ENCODE results near the gene ANKRD55. TPM values are rescaled to one million over a fixed set of nuclear protein-coding genes. Genes with fewer than 3 reads are reported as not detected.
"Not testable (repeated sequence)": the region's sequence is repeated elsewhere in the genome, so short reads cannot be mapped to it uniquely, and the experiment has no call there.

The ANKRD55 gene
- total and polyA plus RNA-seq, 9 of the 15 experiments (the other 6 are each of a cell fraction or from before 2014, with no cell fraction given): 3.4 to 10.6 (median 6.5) TPM

DNA sequence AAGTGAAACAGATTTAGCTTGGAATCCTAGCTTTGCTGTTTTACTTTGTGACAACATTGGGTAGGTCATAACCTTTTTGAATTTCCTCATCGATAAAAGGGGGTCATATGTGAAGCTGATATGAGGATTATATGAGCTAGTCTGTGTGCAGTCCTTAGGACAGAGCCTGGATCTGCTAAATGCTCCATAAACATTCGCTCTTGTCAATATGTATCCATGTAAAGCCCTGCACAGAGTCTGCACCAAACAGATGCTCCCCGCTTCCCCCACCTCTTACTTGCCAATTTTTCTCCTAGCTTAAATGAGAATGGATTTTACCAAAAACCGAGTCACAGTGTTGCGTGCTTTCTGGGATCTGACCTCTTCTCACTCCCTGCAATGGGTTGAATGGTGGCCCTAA is 5.4 kb downstream of the ANKRD55 start (continued):
- TF ChIP-seq, protein P1, sequence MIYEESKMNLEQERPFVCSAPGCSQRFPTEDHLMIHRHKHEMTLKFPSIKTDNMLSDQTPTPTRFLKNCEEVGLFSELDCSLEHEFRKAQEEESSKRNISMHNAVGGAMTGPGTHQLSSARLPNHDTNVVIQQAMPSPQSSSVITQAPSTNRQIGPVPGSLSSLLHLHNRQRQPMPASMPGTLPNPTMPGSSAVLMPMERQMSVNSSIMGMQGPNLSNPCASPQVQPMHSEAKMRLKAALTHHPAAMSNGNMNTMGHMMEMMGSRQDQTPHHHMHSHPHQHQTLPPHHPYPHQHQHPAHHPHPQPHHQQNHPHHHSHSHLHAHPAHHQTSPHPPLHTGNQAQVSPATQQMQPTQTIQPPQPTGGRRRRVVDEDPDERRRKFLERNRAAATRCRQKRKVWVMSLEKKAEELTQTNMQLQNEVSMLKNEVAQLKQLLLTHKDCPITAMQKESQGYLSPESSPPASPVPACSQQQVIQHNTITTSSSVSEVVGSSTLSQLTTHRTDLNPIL (CRISPR knock-in tag; IDR thresholded peaks at IDR 0.05): no peak
- TF ChIP-seq SMARCE1 (IDR thresholded peaks at IDR 0.05) (no peak), KDM2B (CRISPR knock-in tag; IDR thresholded peaks at IDR 0.05) (no peak), HNRNPH1 (optimal IDR thresholded peaks at IDR 0.05; ENCODE audit: low read depth, low read length) (no peak), TARDBP (IDR thresholded peaks at IDR 0.05) (no peak), PML (IDR thresholded peaks at IDR 0.05; ENCODE audit: low read length) (no peak)

DNA sequence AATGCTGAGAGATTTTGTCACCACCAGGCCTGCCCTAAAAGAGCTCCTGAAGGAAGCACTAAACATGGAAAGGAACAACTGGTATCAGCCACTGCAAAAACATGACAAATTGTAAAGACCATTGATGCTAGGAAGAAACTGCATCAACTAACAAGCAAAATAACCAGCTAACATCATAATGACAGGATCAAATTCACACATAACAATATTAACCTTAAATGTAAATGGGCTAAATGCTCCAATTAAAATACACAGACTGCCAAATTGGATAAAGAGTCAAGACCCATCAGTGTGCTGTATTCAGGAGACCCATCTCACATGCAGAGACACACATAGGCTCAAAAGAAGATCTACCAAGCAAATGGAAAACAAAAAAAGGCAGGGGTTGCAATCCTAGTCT is 9.8 kb downstream of the ANKRD55 start:
- FAIRE-seq; H3K9me1 ChIP-seq (ENCODE audit: control insufficient read depth, insufficient read depth, low read length); H3K36me3 ChIP-seq (ENCODE audit: control insufficient read depth, insufficient read depth, low read length); H3K9me3 ChIP-seq (replicated peaks; ENCODE audit: control insufficient read depth, insufficient read depth, low read depth, low read length); ATAC-seq; H3K27me3 ChIP-seq (ENCODE audit: control insufficient read depth in 2 of 2, insufficient read depth in 2 of 2, low read length in 2 of 2); H3K4me1 ChIP-seq (replicated peaks in 1 of 2; ENCODE audit: control insufficient read depth in 2 of 2, insufficient read depth in 2 of 2, low read length in 2 of 2); POLR2A ChIA-PET; H2AFZ ChIP-seq (ENCODE audit: low read depth, low read length); H3K4me3 ChIP-seq; in situ Hi-C loops (cut with MboI); DNase-seq (ENCODE audit: extremely low read depth in 1 of 4, low spot score in 3 of 4); BruUV-seq (replicated peaks); H3K4me2 ChIP-seq (ENCODE audit: insufficient read depth, low read length); H4K20me1 ChIP-seq (replicated peaks; ENCODE audit: control insufficient read depth, insufficient read depth, low read length); H3K79me2 ChIP-seq (ENCODE audit: control insufficient read depth, insufficient read depth, low read length); H3K9ac ChIP-seq (ENCODE audit: insufficient read depth in 1 of 2, low read depth in 2 of 2, low read length in 2 of 2); intact Hi-C loops (cut with micrococcal nuclease); CTCF ChIA-PET (ENCODE audit: low intra/inter-chr PET ratio); H3K27ac ChIP-seq (ENCODE audit: extremely low read depth, low read depth, low read length): not testable (repeated sequence)
- TF ChIP-seq ZNF507 (tag; conservative IDR thresholded peaks at IDR 0.05): peak; percentile 92

DNA sequence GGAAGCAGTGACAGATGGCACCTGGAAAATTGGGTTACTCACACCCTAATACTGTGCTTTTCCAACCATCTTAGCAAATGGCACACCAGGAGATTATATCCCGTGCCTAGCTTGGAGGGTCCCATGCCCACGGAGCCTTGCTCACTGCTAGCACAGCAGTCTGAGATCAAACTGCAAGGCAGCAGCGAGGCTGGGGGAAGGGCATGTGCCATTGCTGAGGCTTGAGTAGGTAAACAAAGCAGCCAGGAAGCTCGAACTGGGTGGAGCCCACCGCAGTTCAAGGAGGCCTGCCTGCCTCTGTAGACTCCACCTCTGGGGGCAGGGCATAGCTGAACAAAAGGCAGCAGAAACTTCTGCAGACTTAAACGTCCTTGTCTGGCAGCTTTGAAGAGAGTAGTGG is 11.5 kb downstream of the ANKRD55 start:
- BruUV-seq (replicated peaks); H4K20me1 ChIP-seq (replicated peaks; ENCODE audit: control insufficient read depth, insufficient read depth, low read length); H3K4me1 ChIP-seq (replicated peaks in 1 of 2; ENCODE audit: control insufficient read depth in 2 of 2, insufficient read depth in 2 of 2, low read length in 2 of 2); H3K9me3 ChIP-seq (replicated peaks; ENCODE audit: control insufficient read depth, insufficient read depth, low read depth, low read length); H3K9me1 ChIP-seq (ENCODE audit: control insufficient read depth, insufficient read depth, low read length); H3K79me2 ChIP-seq (ENCODE audit: control insufficient read depth, insufficient read depth, low read length); H2AFZ ChIP-seq (ENCODE audit: low read depth, low read length); H3K27ac ChIP-seq (ENCODE audit: extremely low read depth, low read depth, low read length); H3K36me3 ChIP-seq (ENCODE audit: control insufficient read depth, insufficient read depth, low read length); H3K4me3 ChIP-seq; CTCF ChIA-PET (ENCODE audit: low intra/inter-chr PET ratio); H3K27me3 ChIP-seq (ENCODE audit: control insufficient read depth in 2 of 2, insufficient read depth in 2 of 2, low read length in 2 of 2); H3K9ac ChIP-seq (ENCODE audit: insufficient read depth in 1 of 2, low read depth in 2 of 2, low read length in 2 of 2); H3K4me2 ChIP-seq (ENCODE audit: insufficient read depth, low read length); intact Hi-C loops (cut with micrococcal nuclease); ATAC-seq; FAIRE-seq; POLR2A ChIA-PET; DNase-seq (ENCODE audit: extremely low read depth in 1 of 4, low spot score in 3 of 4); in situ Hi-C loops (cut with MboI): not testable (repeated sequence)
- 5% methylated on average over 6 of the region's 6 CpGs for WGBS (ENCODE audit: insufficient coverage, low coverage, missing lambda C conversion rate)

Data from K562 (cell line).